DOHH2 (cell line): Measurements from ENCODE around the gene TMEM79.
"Not testable (repeated sequence)": the region's sequence is repeated elsewhere in the genome, so short reads cannot be mapped to it uniquely, and the experiment has no call there.

ENCODE experiments used
- H3F3A ChIP-seq: fragments of 200-600 bp; sonication (generic), shearing (Covaris generic); 2 replicates; pipeline ENCODE4 v1.6.0; 2016; ENCODE audit warnings: antibody characterized with exemption, mild to moderate bottlenecking; ENCODE audit not compliant: control insufficient read depth, insufficient read depth
- H3K27ac ChIP-seq: fragments of 200-600 bp; sonication (generic); 2 replicates; pipeline ENCODE4 v1.5.1; 2014; ENCODE audit warnings: low read depth, mild to moderate bottlenecking, low read length, moderate library complexity
- H3K27me3 ChIP-seq: fragments of 200-600 bp; sonication (generic); 2 replicates; pipeline ENCODE4 v1.6.1; 2014; ENCODE audit warnings: mild to moderate bottlenecking, low read length, mixed read lengths; ENCODE audit not compliant: control insufficient read depth
- H3K36me3 ChIP-seq: fragments of 200-600 bp; sonication (generic); 2 replicates; pipeline ENCODE4 v1.6.1; 2014; ENCODE audit warnings: mild to moderate bottlenecking, low read length, moderate library complexity, mixed read lengths; ENCODE audit not compliant: control insufficient read depth
- H3K4me1 ChIP-seq: fragments of 200-600 bp; sonication (generic); 2 replicates; pipeline ENCODE4 v1.6.1; 2014; ENCODE audit warnings: mild to moderate bottlenecking, low read length, mixed read lengths; ENCODE audit not compliant: control insufficient read depth
- H3K4me2 ChIP-seq: fragments of 200-600 bp; sonication (generic); 2 replicates; pipeline ENCODE4 v1.6.0; 2014; ENCODE audit warnings: mild to moderate bottlenecking, low read length, moderate library complexity
- H3K4me3 ChIP-seq: fragments of 200-600 bp; sonication (generic); 2 replicates; pipeline ENCODE4 v1.5.1; 2014; ENCODE audit warnings: mild to moderate bottlenecking, low read length, mixed read lengths
- H3K79me2 ChIP-seq: fragments of 200-600 bp; sonication (generic); 2 replicates; pipeline ENCODE4 v1.6.1; 2014; ENCODE audit warnings: mild to moderate bottlenecking, low read length, mixed read lengths; ENCODE audit not compliant: control insufficient read depth
- H3K9me2 ChIP-seq: fragments of 200-600 bp; sonication (generic); replicated peaks from 2 replicates; pipeline ENCODE4 v1.6.1; 2014; ENCODE audit warnings: mild to moderate bottlenecking, low read length, mixed read lengths; ENCODE audit not compliant: control insufficient read depth
- H3K9me3 ChIP-seq: fragments of 200-600 bp; sonication (generic); 2 replicates; pipeline ENCODE4 v1.6.1; 2014; ENCODE audit warnings: antibody characterized with exemption, low read length, mixed read lengths; ENCODE audit not compliant: control insufficient read depth, insufficient read depth
- H4K20me1 ChIP-seq: fragments of 200-600 bp; sonication (generic); 2 replicates; pipeline ENCODE4 v1.6.0; 2014; ENCODE audit warnings: low read depth, mild to moderate bottlenecking, antibody characterized with exemption, low read length, moderate library complexity; ENCODE audit not compliant: control insufficient read depth, insufficient read depth
- CTCF ChIP-seq: fragments of 200-600 bp; sonication (generic); IDR thresholded peaks from one replicate; pipeline ENCODE4 v1.5.1; 2014; ENCODE audit warnings: antibody characterized with exemption, mild to moderate bottlenecking, low read depth, low read length; ENCODE audit not compliant: poor library complexity, severe bottlenecking
- EZH2phosphoT487 ChIP-seq: fragments of 200-600 bp; sonication (generic); IDR thresholded peaks from 2 replicates; pipeline ENCODE4 v1.6.1; 2017; ENCODE audit warnings: borderline replicate concordance, mild to moderate bottlenecking, antibody characterized with exemption, low read length, moderate library complexity, mixed read lengths

The TMEM79 gene

GRCh38 chr1:156320560-156320959 lies 36.4 kb downstream of the TMEM79 start:
- peaks cover 11% of the 10 kb centered on the region for H4K20me1 ChIP-seq
- H3K9me2 ChIP-seq, result no peaks in the 10 kb centered on the region
- peaks cover 91% of the 10 kb centered on the region for H3K36me3 ChIP-seq
- H3K27me3 ChIP-seq, result no peaks in the 10 kb centered on the region
- H3K4me1 ChIP-seq, result no peaks in the 10 kb centered on the region
- H3K27ac ChIP-seq, result no peak overlapping the region
- no peak for TF ChIP-seq EZH2phosphoT487
- TF ChIP-seq CTCF, result no peak
- peaks cover 18% of the 10 kb centered on the region for H3F3A ChIP-seq
- H3K79me2 ChIP-seq, result peaks cover 7% of the 10 kb centered on the region
- no peak overlapping the region for H3K4me3 ChIP-seq
- H3K9me3 ChIP-seq, result no peaks in the 10 kb centered on the region
- no peak overlapping the region for H3K4me2 ChIP-seq

GRCh38 chr1:156323179-156323578 lies 39.1 kb downstream of the TMEM79 start:
- H3K4me3 ChIP-seq, H3K79me2 ChIP-seq, H3K9me3 ChIP-seq, H3K4me1 ChIP-seq, H3K4me2 ChIP-seq, H3K9me2 ChIP-seq, H3K27me3 ChIP-seq, H3K27ac ChIP-seq: not testable (repeated sequence)
- Histone ChIP-seq H4K20me1 (peaks cover 11% of the 10 kb centered on the region), H3F3A (peaks cover 16% of the 10 kb centered on the region), H3K36me3 (peaks cover 78% of the 10 kb centered on the region)

GRCh38 chr1:156336242-156336641 lies 52.1 kb downstream of the TMEM79 start:
- H3K4me2 ChIP-seq, result peak overlapping the region; percentile 89
- H3K27me3 ChIP-seq, result no peaks in the 10 kb centered on the region
- H3K36me3 ChIP-seq, result peaks cover 59% of the 10 kb centered on the region
- TF ChIP-seq CTCF (peak; percentile 77), EZH2phosphoT487 (no peak)
- H3K9me2 ChIP-seq, result no peaks in the 10 kb centered on the region
- peak overlapping the region; percentile 86 for H3K4me3 ChIP-seq
- peaks cover 25% of the 10 kb centered on the region for H3K4me1 ChIP-seq
- no peaks in the 10 kb centered on the region for H3K9me3 ChIP-seq
- H3F3A ChIP-seq, result peaks cover 19% of the 10 kb centered on the region
- H3K79me2 ChIP-seq, result peaks cover 65% of the 10 kb centered on the region
- no peak overlapping the region for H3K27ac ChIP-seq
- H4K20me1 ChIP-seq, result peaks cover 15% of the 10 kb centered on the region; the same call in 1 of the 2 replicates

GRCh38 chr1:156337052-156337887 lies 53.1 kb downstream of the TMEM79 start:
- Histone ChIP-seq H3K9me2 (no peaks in the 10 kb centered on the region), H3K36me3 (peaks cover 53% of the 10 kb centered on the region), H3K27me3 (no peaks in the 10 kb centered on the region), H3K4me1 (peaks cover 25% of the 10 kb centered on the region), H3K4me2 (peak overlapping the region; percentile 89), H4K20me1 (peaks cover 15% of the 10 kb centered on the region; the same call in 1 of the 2 replicates), H3F3A (peaks cover 19% of the 10 kb centered on the region), H3K9me3 (no peaks in the 10 kb centered on the region), H3K4me3 (peak overlapping the region; percentile 86), H3K79me2 (peaks cover 62% of the 10 kb centered on the region), H3K27ac (peak overlapping the region; percentile 92)
- TF ChIP-seq EZH2phosphoT487 (no peak), CTCF (no peak)
